Breast epithelium (tissue), 4 donors: Measurements from ENCODE around the gene LAMB4. TPM values are rescaled to one million over a fixed set of nuclear protein-coding genes. Genes with fewer than 3 reads are reported as not detected.

Source experiments
- DNase-seq, 2 donors: peaks; one replicate each; pipeline ENCODE4 v3.0.0-alpha.2; 2019; ENCODE audit warnings: low spot score in 2 of 2
- H3K27ac ChIP-seq, 2 donors: fragments of 200-600 bp; sonication (generic) in 1 of 2; one replicate each; pipeline ENCODE4 v1.5.1; 2016 to 2019; ENCODE audit warnings: mild to moderate bottlenecking in 1 of 2
- H3K27me3 ChIP-seq, 2 donors: fragments of 200-600 bp; sonication (generic) in 1 of 2; one replicate each; pipeline versions ENCODE4 v1.5.1 to v1.6.0; 2017 to 2019; ENCODE audit warnings: control low read depth in 1 of 2, mild to moderate bottlenecking in 1 of 2
- H3K36me3 ChIP-seq: fragments of 200-600 bp; one replicate; pipeline ENCODE4 v1.5.1; 2019
- H3K4me1 ChIP-seq, 2 donors: fragments of 200-600 bp; sonication (generic); one replicate each; pipeline ENCODE4 v1.5.1; 2016 to 2019; ENCODE audit warnings: control low read depth in 1 of 2
- H3K4me3 ChIP-seq, 3 donors: fragments of 200-600 bp; sonication (generic); 1 replicate in 2 of 3; 2 replicates in 1 of 3; pipeline ENCODE4 v1.5.1; 2016 to 2019; ENCODE audit warnings: mild to moderate bottlenecking in 3 of 3, moderate library complexity in 2 of 3
- H3K9me3 ChIP-seq, 2 donors: fragments of 200-600 bp; sonication (generic) in 1 of 2; one replicate each; pipeline ENCODE4 v1.5.1; 2016 to 2019; ENCODE audit warnings: control low read depth in 1 of 2
- CTCF ChIP-seq, 3 donors: fragments of 450-650 bp; IDR thresholded peaks; one replicate each; pipeline ENCODE4 v1.5.1; 2016 to 2017; ENCODE audit warnings: antibody characterized with exemption in 3 of 3, mild to moderate bottlenecking in 3 of 3, moderate library complexity in 3 of 3
- POLR2A ChIP-seq: fragments of 450-650 bp; IDR thresholded peaks from one replicate; pipeline ENCODE4 v1.6.1; 2016; ENCODE audit warnings: antibody characterized with exemption, mild to moderate bottlenecking, moderate library complexity
- POLR2AphosphoS5 ChIP-seq, 3 donors: sonication (generic); formaldehyde crosslinking; IDR thresholded peaks; one replicate each; pipeline ENCODE4 v1.6.1; 2017; ENCODE audit warnings: antibody characterized with exemption in 3 of 3
- intact Hi-C: fragments of 100-400 bp; cut with DNase I; formaldehyde crosslinking; loops from one replicate; pipeline ENCODE4 v1.15.1; 2023; ENCODE audit warnings: low total_unique reads
- total RNA-seq, 3 donors: library from RNA; depleted of rRNA; stranded (reverse); fragments of >200 nt; gene quantifications; one replicate each; pipeline ENCODE4 v1.1.0, GENCODE V29; 2016

LAMB4 gene
- total RNA-seq, 3 donors from 2014 or later: 0.29 to 0.98 (median 0.48) TPM

DNA sequence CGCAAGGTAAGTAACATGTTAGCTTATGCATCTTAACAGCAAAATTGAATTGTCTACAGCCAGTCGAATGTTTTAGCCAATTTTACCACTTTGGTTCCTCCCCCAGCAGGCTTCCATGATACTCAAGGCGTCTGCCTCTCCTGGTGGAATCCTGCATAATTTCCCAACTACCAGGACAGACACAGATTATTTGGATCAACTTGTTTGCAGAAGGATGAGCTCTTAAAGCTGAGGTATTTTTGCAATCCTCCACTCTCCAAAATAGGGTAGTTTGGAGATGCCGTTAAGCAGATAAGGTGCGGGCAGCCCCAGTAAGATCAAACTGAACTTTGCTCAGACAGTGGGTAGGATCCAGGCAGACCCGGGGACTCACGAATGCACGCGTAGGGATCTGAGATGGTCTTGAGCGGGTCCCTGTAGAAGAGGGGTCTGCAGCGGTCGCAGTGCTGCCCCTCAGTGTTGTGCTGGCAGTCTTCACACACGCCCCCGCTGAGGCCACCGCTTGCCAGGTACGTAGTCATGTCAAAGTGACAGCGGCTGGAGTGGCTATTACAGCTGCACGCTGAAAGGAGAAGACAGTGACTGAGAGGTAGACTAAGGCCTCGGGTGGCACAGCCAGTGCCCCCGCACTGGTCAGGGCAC lies 27.4 kb downstream of the LAMB4 start:
- intact Hi-C loops: no loop called here
- H3K4me1 ChIP-seq: no peaks in the 10 kb centered on the region
- no peak for DNase-seq
- no peak overlapping the region for H3K27ac ChIP-seq
- no peaks in the 10 kb centered on the region for H3K27me3 ChIP-seq
- no peaks in the 10 kb centered on the region for H3K9me3 ChIP-seq
- no peak overlapping the region for H3K4me3 ChIP-seq
- TF ChIP-seq POLR2AphosphoS5 (IDR thresholded peaks at IDR 0.05) (no peak), CTCF (IDR thresholded peaks at IDR 0.05) (no peak), POLR2A (no peak)
- H3K36me3 ChIP-seq: no peaks in the 10 kb centered on the region

- H3K4me1 ChIP-seq: no peaks in the 10 kb centered on the region
- no peaks in the 10 kb centered on the region for H3K36me3 ChIP-seq
- H3K9me3 ChIP-seq: no peaks in the 10 kb centered on the region
- intact Hi-C loops: no loop called here
- H3K27ac ChIP-seq: no peak overlapping the region
- no peak for DNase-seq
- TF ChIP-seq POLR2AphosphoS5 (IDR thresholded peaks at IDR 0.05): no peak
- no peak for TF ChIP-seq CTCF (IDR thresholded peaks at IDR 0.05)
- TF ChIP-seq POLR2A: no peak
- H3K4me3 ChIP-seq: no peak overlapping the region
- no peaks in the 10 kb centered on the region for H3K27me3 ChIP-seq
Measured at GRCh38 chr7:108101759-108102158, 28.4 kb downstream of the LAMB4 start.

GRCh38 chr7:108099713-108100112 lies 30.4 kb downstream of the LAMB4 start:
- H3K27me3 ChIP-seq: no peaks in the 10 kb centered on the region
- DNase-seq: no peak
- TF ChIP-seq POLR2AphosphoS5 (IDR thresholded peaks at IDR 0.05) (no peak), CTCF (IDR thresholded peaks at IDR 0.05) (no peak), POLR2A (no peak)
- no peaks in the 10 kb centered on the region for H3K9me3 ChIP-seq
- peak overlapping the region in 1 of 2 donors; percentile 19 for H3K27ac ChIP-seq
- H3K36me3 ChIP-seq: no peaks in the 10 kb centered on the region
- H3K4me3 ChIP-seq: no peak overlapping the region
- intact Hi-C loops: no loop called here
- peaks cover 0 to 4% of the 10 kb centered on the region in 2 donors for H3K4me1 ChIP-seq

- no peak for DNase-seq
- intact Hi-C loops: no loop called here
- H3K4me3 ChIP-seq: no peak overlapping the region
- no peaks in the 10 kb centered on the region for H3K27me3 ChIP-seq
- no peaks in the 10 kb centered on the region for H3K36me3 ChIP-seq
- H3K9me3 ChIP-seq: no peaks in the 10 kb centered on the region
- H3K4me1 ChIP-seq: peaks cover 0 to 4% of the 10 kb centered on the region in 2 donors
- no peak for TF ChIP-seq POLR2AphosphoS5 (IDR thresholded peaks at IDR 0.05)
- no peak for TF ChIP-seq CTCF (IDR thresholded peaks at IDR 0.05)
- TF ChIP-seq POLR2A: no peak
- no peak overlapping the region for H3K27ac ChIP-seq
Measured at GRCh38 chr7:108097703-108098102, 32.5 kb downstream of the LAMB4 start.

DNA sequence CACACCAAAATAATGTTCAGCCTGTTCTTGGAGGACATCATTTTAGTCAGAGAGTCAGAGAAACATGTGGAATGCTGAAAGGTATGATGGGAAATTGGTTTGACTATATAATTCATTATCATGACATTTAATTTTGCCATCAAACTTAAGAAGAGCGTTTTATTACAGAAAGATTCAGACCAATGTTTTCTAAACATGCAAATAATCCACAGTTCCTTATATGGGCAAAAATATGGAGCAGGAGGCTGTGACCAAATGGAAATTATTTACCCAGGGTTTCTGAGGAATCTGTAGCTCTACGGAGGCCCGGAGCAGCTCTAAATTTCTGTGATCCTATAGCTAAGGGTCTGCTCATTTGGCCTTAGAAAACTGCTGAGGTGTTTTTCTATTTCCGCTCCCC lies 33.2 kb downstream of the LAMB4 start:
- H3K4me3 ChIP-seq: no peak overlapping the region
- no peaks in the 10 kb centered on the region for H3K36me3 ChIP-seq
- intact Hi-C loops: no loop called here
- no peak for TF ChIP-seq POLR2AphosphoS5 (IDR thresholded peaks at IDR 0.05)
- TF ChIP-seq POLR2A: no peak
- TF ChIP-seq CTCF (IDR thresholded peaks at IDR 0.05): no peak
- no peak for DNase-seq
- no peaks in the 10 kb centered on the region for H3K27me3 ChIP-seq
- H3K27ac ChIP-seq: no peak overlapping the region
- no peaks in the 10 kb centered on the region for H3K9me3 ChIP-seq
- peaks cover 0 to 4% of the 10 kb centered on the region in 2 donors for H3K4me1 ChIP-seq
